ENCODE measurements around the gene SERP1.
"Not testable (repeated sequence)": the region's sequence is repeated elsewhere in the genome, so short reads cannot be mapped to it uniquely, and the experiment has no call there.

Gene SERP1

GRCh38 chr3:150538324-150539208 lies 7.7 kb downstream of the SERP1 start:
- no peak for DNase-seq

DNA sequence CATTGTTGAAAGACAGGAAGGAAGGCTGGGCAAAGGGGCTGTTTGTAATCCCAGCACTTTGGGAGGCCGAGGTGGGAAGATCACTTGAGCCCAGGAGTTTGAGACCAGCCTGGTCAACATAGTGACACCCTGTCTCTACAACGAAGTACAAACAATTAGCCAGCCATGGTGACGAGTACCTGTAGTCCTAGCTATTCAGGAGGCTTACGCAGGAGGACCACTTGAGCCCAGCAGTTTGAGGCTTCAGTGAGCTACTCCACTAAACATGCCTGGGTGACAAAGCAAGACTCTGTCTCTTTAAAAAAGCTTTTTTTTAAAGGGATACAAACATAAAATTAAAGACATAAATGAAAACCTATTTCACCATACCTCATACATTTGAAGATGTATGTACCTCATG lies 11.1 kb downstream of the SERP1 start:
- DNase-seq: no peak

- DNase-seq: no peak
Measured at GRCh38 chr3:150531775-150532174, 14.5 kb downstream of the SERP1 start.

- peak; percentile 32 for DNase-seq
Measured at GRCh38 chr3:150528354-150528797, 17.9 kb downstream of the SERP1 start.

DNA sequence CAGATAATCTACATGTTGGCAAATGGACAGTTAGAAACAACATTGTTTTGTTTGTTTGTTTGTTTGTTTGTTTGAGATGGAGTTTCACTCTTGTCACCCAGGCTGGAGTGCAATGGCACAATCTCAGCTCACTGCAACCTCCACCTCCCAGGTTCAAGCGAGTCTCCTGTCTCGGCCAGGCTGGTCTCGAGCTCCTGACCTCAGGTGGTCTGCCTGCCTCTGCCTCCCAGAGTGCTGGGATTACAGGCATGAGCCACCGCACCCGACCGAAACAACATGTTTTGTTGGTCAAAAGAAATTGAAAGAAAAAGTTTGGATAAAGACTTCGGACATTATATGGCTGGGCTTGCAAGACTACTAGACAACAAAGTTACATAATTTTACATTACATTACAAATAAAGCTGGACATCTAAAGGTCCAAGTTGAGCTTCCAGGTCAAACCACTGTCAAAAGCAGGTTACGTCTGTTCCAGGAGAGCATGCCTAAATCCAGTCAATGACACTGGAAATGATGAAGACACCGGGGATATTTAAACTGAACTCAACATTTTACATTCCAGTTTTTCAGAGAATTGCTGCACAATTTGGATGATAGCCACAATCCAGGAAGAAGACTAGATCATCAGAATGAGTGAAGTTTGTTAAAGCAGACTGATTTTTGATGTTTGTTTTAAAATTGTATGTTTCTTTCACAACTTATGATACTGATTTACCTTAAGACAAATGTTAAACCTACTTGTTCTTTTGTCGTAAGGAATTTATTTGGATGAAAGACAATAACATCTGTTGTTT lies 18.6 kb downstream of the SERP1 start:
- no peak for DNase-seq

- DNase-seq: no peak
Measured at GRCh38 chr3:150523538-150523937, 22.8 kb downstream of the SERP1 start.

GRCh38 chr3:150521463-150521862 lies 24.8 kb downstream of the SERP1 start:
- no peak for DNase-seq

GRCh38 chr3:150520408-150520807 lies 25.9 kb downstream of the SERP1 start:
- DNase-seq: no peak

- no peak for DNase-seq
Measured at GRCh38 chr3:150519026-150519425, 27.3 kb downstream of the SERP1 start.

DNA sequence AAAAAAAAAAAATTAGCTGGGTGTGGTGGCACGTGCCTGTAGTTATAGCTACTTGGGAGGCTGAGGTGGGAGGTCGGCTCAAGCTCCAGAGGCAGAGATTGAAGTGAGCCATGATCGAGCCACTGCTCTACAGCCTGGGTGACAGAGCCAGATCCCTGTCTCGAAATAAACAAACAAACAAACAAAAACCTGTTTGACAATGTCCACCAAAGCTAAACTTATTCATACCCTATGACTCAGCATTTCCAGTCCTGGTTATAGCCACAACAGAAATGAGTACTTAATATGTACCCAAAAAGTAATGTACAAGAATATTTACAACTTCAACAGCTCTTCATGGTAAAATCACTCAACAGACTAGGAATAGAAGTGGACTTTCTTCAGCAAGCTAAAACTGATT lies 31.1 kb downstream of the SERP1 start:
- DNase-seq: no peak

- no peak for DNase-seq
Measured at GRCh38 chr3:150511122-150511821, 35.0 kb downstream of the SERP1 start.

DNA sequence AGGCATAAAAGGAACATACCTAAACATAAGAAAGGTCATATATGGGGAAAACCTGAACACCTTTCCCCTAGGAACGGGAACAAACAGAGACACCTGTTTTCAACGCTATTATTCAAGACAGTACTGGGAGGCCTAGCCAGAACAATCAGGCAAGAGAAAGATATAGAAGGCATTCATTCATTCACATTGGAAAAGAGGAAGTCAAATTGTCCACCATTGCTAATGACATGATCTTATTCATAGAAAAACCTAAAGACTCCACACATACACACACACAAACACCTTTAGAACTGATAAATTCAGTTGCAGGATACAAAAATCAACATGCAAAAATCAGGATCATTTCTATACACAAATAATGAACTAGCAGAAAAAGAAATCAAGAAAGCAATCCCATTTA lies 36.5 kb downstream of the SERP1 start:
- no peak for DNase-seq

DNA sequence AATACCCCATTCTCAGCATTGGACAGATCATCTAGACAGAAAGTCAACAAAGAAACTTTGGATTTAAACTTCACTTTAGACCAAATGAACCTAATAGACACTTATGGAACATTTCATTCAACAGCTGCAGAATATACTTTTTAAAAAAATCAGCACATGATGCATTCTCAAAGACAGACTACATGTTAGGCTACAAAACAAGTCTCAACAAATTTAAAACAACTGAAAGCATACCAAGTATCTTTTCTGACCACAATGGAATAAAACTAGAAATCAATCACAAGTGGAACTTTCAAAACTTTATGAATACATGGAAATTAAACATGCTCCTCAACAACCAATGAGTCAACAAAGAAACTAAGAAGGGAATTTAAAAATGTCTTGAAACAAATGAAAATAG lies 37.9 kb downstream of the SERP1 start:
- no peak for DNase-seq

- DNase-seq: no peak
Measured at GRCh38 chr3:150504483-150504882, 41.8 kb downstream of the SERP1 start.

DNA sequence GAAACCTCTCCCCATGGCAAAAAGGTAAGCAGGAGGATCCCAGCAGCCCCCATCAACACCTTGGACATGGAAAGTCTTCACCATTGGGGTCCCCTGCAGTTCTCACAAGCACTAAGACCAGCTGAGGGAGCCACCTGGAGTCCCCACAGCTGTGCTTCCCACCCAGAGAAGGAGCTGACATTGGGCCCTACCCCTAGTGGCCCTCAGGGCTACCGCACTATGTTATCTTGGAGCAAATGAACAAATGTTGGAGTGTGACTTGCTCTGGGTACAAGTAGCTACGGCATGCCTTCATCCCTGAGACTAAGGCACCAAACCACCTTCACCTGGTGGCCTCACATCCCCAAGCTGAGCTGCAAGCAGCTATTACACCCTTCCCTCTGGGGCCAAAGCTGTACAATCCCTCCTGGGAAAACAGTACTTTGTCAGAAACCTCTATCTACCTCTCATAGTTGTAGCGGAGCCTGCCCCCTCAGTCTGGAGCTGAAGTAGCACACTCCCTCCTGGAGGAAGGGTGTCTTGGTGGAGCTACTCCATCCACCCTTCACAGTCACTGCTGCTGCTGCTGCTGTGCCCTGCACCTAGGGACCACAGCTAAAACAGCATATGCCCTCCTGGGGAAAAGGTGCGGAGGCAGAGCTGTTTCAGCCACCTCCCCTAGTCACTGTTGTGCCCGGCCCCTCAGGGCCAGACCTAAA lies 42.7 kb downstream of the SERP1 start:
- no peak for DNase-seq

DNA sequence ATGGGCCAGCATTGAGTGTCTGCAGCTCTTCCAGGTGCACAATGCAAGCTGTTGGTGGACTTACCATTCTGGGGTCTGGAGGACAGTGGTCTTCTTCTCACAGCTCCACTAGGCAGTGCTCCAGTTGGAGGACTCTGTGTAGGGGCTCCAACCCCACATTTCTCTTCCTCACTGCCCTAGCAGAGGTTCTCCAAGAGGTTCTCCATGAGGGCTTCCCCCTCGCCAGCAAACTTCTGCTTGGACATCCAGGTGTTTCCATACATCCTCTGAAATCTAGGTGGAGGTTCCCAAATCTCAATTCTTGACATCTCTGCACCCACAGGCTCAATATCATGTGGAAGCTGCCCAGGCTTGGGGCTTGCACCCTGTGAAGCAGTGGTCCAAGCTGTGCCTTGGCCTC lies 45.3 kb downstream of the SERP1 start:
- not testable (repeated sequence) for DNase-seq

DNA sequence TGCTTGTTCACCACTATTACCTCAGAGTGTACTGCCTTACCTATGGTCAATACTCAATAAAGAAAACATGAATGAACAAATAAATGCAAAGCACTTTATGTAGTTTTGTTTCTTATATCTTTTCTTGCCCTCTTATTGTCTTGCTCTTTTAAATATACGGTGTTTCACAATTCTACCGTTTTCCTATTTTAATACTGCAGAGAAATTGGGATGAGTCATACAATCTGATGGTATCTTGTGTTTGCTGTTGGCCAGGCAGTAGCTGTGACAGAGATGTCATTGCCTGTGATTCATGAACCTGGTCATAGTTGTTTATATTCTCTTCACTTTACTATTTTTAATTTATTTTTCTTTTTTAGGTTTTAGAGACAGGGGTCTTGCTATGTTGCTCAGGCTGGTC lies 48.3 kb downstream of the SERP1 start:
- DNase-seq: no peak

DNA sequence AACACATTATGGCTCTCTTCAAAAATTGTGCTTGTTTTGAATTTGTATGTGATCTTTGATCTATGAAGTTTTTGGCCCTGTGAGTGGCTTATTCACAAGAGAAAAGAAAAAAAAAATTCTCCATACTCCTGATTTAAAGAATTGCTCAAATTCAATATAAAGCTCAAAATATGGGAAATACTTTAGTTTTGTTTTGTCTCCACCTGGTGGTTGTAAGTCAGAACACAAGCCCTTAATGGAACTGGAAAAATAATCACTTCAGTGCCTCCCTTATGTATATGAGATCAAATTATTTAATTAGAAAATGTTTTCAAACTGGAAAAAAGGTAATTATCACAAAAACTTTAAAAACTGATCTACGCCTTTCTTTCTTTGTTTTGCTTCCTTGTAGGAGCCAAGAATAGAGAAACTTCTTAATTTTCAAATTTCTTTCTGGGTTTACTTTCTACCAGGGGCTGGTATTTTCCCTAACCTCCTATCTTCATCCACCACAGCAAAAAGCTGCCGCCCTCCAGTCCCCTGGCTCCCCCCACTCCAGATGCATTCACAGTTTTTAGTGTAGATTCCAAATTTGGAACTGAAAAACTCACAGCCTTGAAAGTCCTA lies 50.6 kb downstream of the SERP1 start:
- peak; percentile 66 for DNase-seq

DNA sequence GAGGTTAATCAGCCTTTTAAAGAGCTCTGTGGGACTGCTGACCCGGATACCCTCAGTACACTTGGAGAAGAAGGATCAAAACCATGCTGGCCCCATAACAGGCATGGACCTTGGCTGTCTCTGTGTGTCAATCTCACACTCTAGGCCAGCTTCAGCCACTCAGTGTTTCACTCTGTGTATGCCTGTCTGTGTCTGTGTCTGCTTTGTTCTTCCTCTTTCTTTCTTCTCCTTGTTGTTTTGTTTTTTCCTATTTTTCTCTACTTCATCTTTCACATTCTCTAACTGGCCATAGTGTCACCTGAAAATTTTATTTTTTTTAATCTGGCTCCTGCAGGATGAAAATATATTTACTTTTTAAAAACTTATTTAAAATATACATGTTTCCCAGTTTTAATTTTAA lies 51.1 kb downstream of the SERP1 start:
- DNase-seq: no peak

GRCh38 chr3:150494411-150494977 lies 51.8 kb downstream of the SERP1 start:
- DNase-seq: no peak
